GM18517 (cell line): ENCODE measurements around the gene SNRPD3.
A peak's percentile ranks its signal among the peaks of the same experiment; 100 is the strongest.

Source experiments
- ATAC-seq: cut with Tn5 transposase; IDR thresholded peaks from one replicate; pipeline ENCODE4 v1.9.1; 2021; ENCODE audit warnings: mild to moderate bottlenecking, moderate library complexity; ENCODE audit not compliant: unreplicated experiment

Gene SNRPD3

GRCh38 chr22:24555165-24556039 is at the start of gene SNRPD3:
Gene SNRPD3 (plus strand): TSS chr22:24555999. CDS start chr22:24557675, 1,676 bp downstream.
- ATAC-seq = peak; percentile 64

DNA sequence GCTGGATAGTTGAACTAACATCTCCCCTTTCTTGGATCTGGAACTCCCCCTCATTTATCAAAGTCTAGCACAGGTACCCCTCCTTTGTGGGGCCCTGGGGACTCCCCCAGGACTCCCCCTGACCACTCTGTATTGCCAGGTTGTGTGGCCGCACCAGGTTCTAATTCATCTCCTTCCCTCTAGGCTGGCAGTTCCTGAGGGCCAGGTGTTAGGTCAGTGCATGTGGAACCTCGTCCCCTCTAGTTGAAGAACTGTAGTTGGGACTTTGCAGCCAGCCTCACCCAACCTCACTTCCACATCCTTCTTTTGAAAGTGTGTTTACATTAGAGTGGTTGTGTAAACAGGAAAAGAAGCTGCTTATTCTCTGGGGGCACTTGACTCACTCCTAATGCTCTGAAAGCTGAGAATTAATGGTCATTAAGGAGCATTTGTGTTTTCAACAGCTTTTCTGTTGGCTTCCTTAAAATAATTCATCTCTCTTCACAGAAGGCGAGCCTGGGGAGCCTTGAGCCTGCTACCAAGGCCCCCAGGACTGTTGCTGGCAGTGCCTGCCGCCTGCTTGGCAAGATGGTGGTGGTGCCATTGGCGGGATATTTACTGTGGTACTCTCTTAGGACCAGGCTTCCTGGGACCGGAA is 48.9 kb upstream of the SNRPD3 start:
- no peak for ATAC-seq

- ATAC-seq = no peak
These were observed 48.1 kb upstream of the SNRPD3 start for GRCh38 chr22:24507716-24508115.

GRCh38 chr22:24510637-24511625 is 44.9 kb upstream of the SNRPD3 start:
- no peak for ATAC-seq

DNA sequence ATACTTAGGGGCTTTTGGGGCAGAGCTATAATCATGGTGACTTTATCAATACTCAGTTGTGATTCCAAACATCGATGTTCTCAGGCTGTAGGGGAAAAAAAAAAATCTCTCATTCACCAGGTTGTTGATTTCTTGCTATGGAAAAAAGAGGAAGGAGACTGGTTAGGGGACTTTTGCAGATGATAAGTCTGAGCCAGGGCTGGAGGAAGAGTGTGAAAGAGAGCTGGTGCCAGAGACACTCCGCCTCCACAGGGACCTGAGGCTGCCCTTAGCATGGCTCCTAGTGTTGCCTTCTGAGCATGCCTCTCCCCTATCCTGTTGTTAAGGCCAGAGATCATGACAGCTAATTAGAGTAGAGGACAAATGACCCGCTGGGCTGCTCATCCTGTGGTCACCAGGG is 43.8 kb upstream of the SNRPD3 start:
- no peak for ATAC-seq

- ATAC-seq = no peak
These were observed 42.2 kb upstream of the SNRPD3 start for GRCh38 chr22:24513378-24514240.

DNA sequence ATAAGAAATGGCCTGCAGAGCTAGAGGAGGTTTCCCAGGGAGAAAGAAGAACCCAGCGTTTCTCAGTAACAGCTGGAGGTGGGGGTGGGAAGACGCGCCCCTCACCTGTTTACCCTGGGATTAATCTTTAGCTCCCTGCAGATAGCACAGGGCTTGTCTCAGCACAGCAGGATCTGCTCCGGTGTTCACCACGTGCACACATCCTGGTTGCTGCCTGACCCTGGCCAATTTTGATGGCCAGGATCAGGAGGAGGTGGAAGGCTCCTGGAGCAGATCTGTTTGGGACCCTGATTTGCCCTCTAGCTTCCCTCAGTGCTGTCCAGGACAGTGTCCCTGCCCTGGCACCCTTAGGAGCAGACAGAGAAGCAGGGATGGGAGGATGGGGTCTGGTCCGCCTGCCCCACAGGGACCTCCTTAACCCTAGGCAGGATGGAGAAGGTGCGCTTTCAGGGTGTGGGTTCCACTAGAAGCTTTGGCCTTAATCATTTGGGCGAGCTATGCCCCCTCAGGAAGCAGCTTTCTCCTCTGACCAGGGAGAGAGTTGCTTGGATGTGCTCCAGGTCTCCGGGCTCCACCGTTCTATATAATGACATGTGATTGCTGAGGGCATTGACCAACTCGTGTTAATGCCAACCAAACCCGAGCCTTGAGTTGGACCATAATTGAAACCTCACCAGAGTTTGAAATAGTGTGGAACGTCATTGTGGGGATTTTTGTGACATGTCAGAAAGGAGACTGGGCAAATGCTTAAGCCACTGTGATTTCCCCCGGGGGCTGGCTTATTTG is 41.4 kb upstream of the SNRPD3 start:
- ATAC-seq = no peak

- no peak for ATAC-seq
These were observed 40.8 kb upstream of the SNRPD3 start for GRCh38 chr22:24515027-24515338.

DNA sequence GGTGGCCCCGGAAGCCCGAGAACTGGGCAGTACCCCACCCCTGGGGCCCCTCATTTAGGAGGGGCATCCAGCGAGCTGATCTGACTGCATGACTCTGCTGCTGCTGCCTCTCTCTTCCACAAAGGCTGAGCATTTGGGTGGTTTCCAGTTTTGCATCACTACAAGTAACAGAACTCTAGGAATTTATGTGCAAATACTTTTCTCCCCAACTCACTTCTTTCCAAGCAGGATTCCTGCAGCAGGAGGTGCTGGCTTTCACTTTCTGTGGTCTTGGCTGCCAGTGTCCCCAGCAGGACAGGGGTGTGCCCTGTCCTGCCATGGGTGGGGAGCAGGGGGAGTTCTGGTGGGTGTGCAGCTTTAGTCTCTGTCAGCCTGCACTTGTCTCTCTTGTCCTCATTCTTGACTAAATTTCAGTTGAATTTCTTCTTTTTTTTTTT is 39.5 kb upstream of the SNRPD3 start:
- no peak for ATAC-seq

- no peak for ATAC-seq
These were observed 38.4 kb upstream of the SNRPD3 start for GRCh38 chr22:24517446-24517845.

DNA sequence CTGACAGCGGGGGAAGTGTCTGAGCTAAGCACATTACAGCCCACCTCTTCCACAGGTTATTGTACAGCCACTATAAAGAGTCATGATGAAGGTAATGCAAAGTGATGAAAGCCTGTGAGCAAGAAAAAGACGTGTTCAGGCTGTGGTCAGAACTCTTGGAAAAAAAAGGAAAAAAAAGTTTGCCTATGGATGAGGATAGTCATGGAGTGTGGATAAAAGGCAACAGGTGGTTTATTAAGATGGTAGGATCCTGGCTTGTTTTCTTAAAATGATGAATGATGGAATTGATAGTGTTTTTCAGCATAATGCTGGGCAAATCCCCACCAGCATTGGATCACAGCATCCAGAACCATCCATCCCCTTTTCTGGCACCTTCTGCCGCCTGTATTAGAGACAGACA is 37.6 kb upstream of the SNRPD3 start:
- no peak for ATAC-seq

DNA sequence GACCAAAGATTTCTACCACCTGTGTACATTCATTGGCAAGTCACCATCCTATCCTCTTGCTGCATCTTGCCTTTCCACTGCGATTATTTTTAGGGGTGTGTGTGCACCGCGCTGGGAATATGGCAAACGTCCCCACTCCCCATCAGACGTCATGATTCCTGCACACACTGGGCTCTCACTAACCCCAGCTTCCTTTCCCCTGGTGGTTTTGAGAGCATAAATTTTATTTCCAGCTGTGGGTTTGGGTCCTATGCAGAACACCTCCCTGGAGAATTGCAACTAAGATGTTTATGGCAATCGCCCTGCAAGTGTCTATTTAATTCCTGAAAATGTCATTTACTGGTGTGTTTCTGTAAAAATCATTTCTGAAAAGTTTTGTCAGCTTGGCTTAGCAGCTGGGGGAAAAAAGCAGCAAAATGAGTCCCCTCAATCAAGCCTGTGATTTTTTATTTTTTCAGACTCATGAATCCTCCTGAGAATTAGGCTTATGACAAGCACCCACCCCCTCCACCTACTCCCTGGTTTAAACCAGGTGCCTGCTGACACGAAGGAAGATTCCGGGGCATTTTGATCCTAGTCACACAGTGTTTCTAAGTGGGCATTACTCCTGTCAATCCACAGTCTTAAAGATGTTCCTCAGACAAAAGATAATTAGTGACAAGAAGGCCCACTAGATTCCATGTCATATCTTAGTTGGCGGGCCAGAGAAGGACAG is 36.9 kb upstream of the SNRPD3 start:
- no peak for ATAC-seq

DNA sequence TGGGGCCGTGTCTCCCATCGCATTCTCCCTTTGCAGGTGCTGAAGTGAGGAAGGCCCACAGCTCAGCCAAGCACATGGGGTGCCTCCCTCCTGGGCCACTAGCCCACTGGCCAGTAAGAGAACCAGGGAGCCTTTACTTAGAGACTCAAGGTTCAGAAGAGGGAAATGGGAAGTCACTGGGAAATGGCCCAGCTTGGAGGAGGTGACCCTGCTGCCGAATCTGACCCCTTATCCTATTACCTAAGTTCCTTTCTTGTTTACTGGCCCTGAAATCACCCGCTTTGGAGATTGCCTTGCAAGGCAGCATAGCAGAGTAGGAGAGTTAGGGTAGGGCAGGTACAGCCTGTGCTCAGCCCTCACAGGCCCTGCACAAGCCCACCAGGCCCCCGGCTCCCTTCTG is 36.3 kb upstream of the SNRPD3 start:
- ATAC-seq = no peak

DNA sequence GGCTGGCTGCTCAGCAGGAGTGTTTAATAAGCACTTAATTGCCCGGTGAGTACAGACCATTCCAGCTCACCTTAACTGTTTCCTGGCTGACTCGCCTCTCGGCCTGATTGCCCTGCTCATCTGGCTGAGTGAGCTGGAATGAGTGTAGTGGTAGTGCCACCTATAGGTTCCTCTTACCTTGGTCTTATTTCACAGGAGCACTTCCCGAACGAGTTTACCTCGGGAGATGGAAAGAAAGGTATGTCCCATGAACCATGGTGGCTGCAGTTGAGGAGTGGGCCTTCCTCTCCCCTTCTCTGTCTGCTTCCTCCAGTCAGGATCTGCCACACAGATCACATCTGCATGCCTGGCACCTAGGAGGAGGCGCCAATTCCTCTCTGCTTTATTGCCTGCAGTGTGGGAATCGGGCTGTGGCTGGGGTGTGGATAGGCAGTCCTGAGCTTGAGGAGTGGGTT is 34.0 kb upstream of the SNRPD3 start:
- no peak for ATAC-seq

- ATAC-seq = no peak
These were observed 31.9 kb upstream of the SNRPD3 start for GRCh38 chr22:24523873-24524272.

DNA sequence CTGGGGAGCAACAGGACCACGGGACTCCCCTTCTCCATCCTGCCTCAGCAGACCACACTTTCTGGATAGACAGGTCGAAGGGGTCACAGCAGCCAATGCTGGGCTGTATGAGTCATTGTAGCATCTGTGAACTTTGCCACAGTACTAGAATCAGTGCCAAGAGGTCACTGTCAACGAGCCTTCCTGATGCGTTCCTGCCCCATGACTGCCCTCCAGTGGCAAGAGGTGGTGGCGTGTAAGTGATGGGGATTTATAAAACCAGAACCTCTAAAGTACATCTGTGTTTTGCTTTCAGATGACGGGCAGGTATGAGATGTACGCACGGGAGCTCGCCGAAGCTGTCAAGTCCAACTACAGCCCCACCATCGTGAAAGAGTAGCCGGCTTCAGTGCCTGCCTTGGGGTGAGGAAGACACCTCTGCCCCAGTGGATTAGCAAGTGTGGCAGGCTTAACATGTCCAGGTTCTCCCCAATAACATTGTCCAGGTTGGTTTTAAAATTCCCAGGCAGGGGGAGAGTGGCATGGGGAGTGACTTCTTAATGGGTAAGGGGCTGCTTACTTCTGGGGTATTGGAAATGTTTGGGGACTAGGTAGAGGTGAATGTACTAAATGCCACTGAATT is 30.3 kb upstream of the SNRPD3 start:
- no peak for ATAC-seq

GRCh38 chr22:24526191-24526590 is 29.6 kb upstream of the SNRPD3 start:
- ATAC-seq = no peak

GRCh38 chr22:24529898-24530297 is 25.9 kb upstream of the SNRPD3 start:
- no peak for ATAC-seq
